ENCODE measurements around the gene B4GALT2. TPM values are rescaled to one million over a fixed set of nuclear protein-coding genes. Genes with fewer than 3 reads are reported as not detected.

The B4GALT2 gene
- total RNA-seq, 1 experiment from 2014 or later, result 76.4 TPM

DNA sequence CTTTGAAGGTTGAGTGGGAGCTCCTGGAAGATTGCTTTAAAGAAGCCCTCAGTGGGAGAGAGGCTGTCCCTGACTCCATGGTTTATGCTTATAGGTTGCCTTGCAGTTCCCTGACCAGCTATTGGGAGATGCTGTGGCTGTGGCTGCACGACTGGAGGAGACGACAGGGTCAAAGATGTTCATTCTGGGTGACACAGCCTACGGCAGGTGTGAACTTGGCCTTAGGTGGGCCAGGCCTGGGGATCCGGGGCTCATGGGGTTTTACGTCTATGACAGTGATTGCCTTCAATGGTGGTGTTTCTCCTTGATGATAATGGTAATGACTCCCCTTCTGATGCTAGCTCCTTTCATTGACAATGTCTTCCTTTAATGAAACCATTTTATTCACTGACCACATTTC lies 8.5 kb upstream of the B4GALT2 start:
- no TSS peak for BruUV-seq (replicated peaks)
- peak overlapping the region; percentile 53 for H3K27ac ChIP-seq (ENCODE audit: low read depth, low read length, poor library complexity, severe bottlenecking)
- H3K27me3 ChIP-seq (replicated peaks; ENCODE audit: insufficient read depth, low read depth, low read length, poor library complexity), result no peaks in the 10 kb centered on the region
- no peak for TF ChIP-seq EZH2 (IDR thresholded peaks at IDR 0.05; ENCODE audit: borderline replicate concordance, low read depth, low read length, poor library complexity, severe bottlenecking)
- TF ChIP-seq, protein P1, sequence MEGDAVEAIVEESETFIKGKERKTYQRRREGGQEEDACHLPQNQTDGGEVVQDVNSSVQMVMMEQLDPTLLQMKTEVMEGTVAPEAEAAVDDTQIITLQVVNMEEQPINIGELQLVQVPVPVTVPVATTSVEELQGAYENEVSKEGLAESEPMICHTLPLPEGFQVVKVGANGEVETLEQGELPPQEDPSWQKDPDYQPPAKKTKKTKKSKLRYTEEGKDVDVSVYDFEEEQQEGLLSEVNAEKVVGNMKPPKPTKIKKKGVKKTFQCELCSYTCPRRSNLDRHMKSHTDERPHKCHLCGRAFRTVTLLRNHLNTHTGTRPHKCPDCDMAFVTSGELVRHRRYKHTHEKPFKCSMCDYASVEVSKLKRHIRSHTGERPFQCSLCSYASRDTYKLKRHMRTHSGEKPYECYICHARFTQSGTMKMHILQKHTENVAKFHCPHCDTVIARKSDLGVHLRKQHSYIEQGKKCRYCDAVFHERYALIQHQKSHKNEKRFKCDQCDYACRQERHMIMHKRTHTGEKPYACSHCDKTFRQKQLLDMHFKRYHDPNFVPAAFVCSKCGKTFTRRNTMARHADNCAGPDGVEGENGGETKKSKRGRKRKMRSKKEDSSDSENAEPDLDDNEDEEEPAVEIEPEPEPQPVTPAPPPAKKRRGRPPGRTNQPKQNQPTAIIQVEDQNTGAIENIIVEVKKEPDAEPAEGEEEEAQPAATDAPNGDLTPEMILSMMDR (conservative IDR thresholded peaks at IDR 0.05; ENCODE audit: low read depth, low read length), result no peak
- no peaks in the 10 kb centered on the region for H3K9me3 ChIP-seq (ENCODE audit: low read depth, low read length, poor library complexity, severe bottlenecking)
- intact Hi-C loops (cut with micrococcal nuclease; ENCODE audit: unreplicated experiment), result no loop called here
- no peak for DNase-seq (ENCODE audit: low spot score)
- H3K36me3 ChIP-seq (ENCODE audit: insufficient read depth, low read length, poor library complexity, severe bottlenecking), result no peaks in the 10 kb centered on the region
- ChIA-PET CTCF (no interaction called here), POLR2A (ENCODE audit: low non-redundant PET) (no interaction called here)
- H3K4me3 ChIP-seq (ENCODE audit: low read depth, low read length, poor library complexity, severe bottlenecking), result peak overlapping the region; percentile 93
- H3K4me1 ChIP-seq (ENCODE audit: insufficient read depth, low read length, poor library complexity, severe bottlenecking), result peaks cover 1% of the 10 kb centered on the region

DNA sequence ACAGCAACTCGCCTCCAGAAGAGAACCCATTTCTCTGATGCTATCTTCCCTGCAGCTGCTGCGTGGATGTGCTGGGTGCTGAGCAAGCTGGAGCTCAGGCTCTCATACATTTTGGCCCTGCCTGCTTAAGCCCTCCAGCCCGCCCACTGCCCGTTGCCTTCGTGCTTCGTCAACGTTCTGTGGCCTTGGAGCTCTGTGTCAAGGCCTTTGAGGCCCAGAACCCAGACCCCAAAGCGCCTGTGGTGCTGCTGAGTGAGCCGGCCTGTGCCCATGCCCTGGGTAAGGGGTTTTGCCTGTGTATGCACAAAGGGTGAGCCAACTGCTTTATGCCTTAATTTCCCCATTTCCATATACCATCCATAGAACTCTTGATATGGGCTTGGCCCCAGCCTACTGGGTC lies 8.1 kb upstream of the B4GALT2 start:
- POLR2A ChIA-PET (ENCODE audit: low non-redundant PET), result no interaction called here

DNA sequence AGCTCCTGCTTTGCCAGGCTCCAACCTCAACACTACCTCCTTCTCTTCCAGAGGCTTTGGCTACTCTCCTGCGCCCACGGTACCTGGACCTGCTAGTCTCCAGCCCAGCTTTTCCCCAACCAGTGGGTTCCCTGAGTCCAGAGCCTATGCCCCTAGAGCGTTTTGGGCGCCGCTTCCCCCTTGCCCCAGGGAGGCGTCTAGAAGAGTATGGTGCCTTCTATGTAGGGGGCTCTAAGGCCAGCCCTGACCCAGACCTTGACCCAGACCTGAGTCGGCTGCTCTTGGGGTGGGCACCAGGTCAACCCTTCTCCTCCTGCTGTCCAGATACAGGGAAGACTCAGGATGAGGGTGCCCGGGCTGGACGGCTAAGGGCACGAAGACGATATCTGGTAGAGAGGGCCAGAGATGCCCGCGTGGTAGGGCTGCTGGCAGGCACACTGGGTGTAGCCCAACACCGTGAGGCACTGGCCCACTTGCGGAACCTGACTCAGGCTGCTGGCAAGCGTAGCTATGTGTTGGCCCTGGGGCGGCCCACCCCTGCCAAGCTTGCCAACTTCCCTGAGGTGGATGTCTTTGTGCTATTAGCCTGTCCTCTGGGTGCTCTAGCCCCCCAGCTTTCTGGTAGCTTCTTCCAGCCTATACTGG lies 7.6 kb upstream of the B4GALT2 start:
- ChIA-PET POLR2A (ENCODE audit: low non-redundant PET) (no interaction called here), CTCF (no interaction called here)
- Histone ChIP-seq H3K4me3 (ENCODE audit: low read depth, low read length, poor library complexity, severe bottlenecking) (no peak overlapping the region), H3K27ac (ENCODE audit: low read depth, low read length, poor library complexity, severe bottlenecking) (no peak overlapping the region), H3K9me3 (ENCODE audit: low read depth, low read length, poor library complexity, severe bottlenecking) (no peaks in the 10 kb centered on the region), H3K4me1 (ENCODE audit: insufficient read depth, low read length, poor library complexity, severe bottlenecking) (peaks cover 8% of the 10 kb centered on the region), H3K27me3 (replicated peaks; ENCODE audit: insufficient read depth, low read depth, low read length, poor library complexity) (no peaks in the 10 kb centered on the region), H3K36me3 (ENCODE audit: insufficient read depth, low read length, poor library complexity, severe bottlenecking) (peaks cover 6% of the 10 kb centered on the region)
- no TSS peak for BruUV-seq (replicated peaks)
- intact Hi-C loops (cut with micrococcal nuclease; ENCODE audit: unreplicated experiment), result no loop called here
- no peak for DNase-seq (ENCODE audit: low spot score)
- TF ChIP-seq, protein P1 (conservative IDR thresholded peaks at IDR 0.05; ENCODE audit: low read depth, low read length), result no peak
- no peak for TF ChIP-seq EZH2 (IDR thresholded peaks at IDR 0.05; ENCODE audit: borderline replicate concordance, low read depth, low read length, poor library complexity, severe bottlenecking)

More for the DNA sequence above, 8.1 kb upstream of the B4GALT2 start:
- no peak overlapping the region for H3K27ac ChIP-seq (ENCODE audit: low read depth, low read length, poor library complexity, severe bottlenecking)
- peaks cover 5% of the 10 kb centered on the region for H3K4me1 ChIP-seq (ENCODE audit: insufficient read depth, low read length, poor library complexity, severe bottlenecking)
- no TSS peak for BruUV-seq (replicated peaks)
- CTCF ChIA-PET, result no interaction called here
- peaks cover under 1% of the 10 kb centered on the region for H3K36me3 ChIP-seq (ENCODE audit: insufficient read depth, low read length, poor library complexity, severe bottlenecking)
- H3K4me3 ChIP-seq (ENCODE audit: low read depth, low read length, poor library complexity, severe bottlenecking), result peak overlapping the region; percentile 93
- H3K9me3 ChIP-seq (ENCODE audit: low read depth, low read length, poor library complexity, severe bottlenecking), result no peaks in the 10 kb centered on the region
- no peak for TF ChIP-seq EZH2 (IDR thresholded peaks at IDR 0.05; ENCODE audit: borderline replicate concordance, low read depth, low read length, poor library complexity, severe bottlenecking)
- TF ChIP-seq, protein P1 (conservative IDR thresholded peaks at IDR 0.05; ENCODE audit: low read depth, low read length), result no peak
- intact Hi-C loops (cut with micrococcal nuclease; ENCODE audit: unreplicated experiment), result no loop called here
- H3K27me3 ChIP-seq (replicated peaks; ENCODE audit: insufficient read depth, low read depth, low read length, poor library complexity), result no peaks in the 10 kb centered on the region
- DNase-seq (ENCODE audit: low spot score), result no peak
